Endothelial cell (in vitro differentiated cells): ENCODE measurements around the gene NPFFR1. TPM values are rescaled to one million over a fixed set of nuclear protein-coding genes. Genes with fewer than 3 reads are reported as not detected.

Experiments used
- DNase-seq: peaks from one replicate; pipeline ENCODE4 v3.0.0; 2021; ENCODE audit warnings: low spot score
- H3K27ac Mint-ChIP-seq: one replicate; pipeline ENCODE4 v1.8.0; 2021; ENCODE audit warnings: mixed read lengths, inconsistent platforms; ENCODE audit not compliant: unreplicated experiment
- H3K27me3 Mint-ChIP-seq: one replicate; pipeline ENCODE4 v1.8.0; 2021; ENCODE audit warnings: mild to moderate bottlenecking, moderate library complexity, mixed read lengths, inconsistent platforms; ENCODE audit not compliant: unreplicated experiment
- H3K36me3 Mint-ChIP-seq: one replicate; pipeline ENCODE4 v1.8.0; 2021; ENCODE audit warnings: mild to moderate bottlenecking, low read depth, mixed read lengths, inconsistent platforms; ENCODE audit not compliant: unreplicated experiment
- H3K4me1 Mint-ChIP-seq: one replicate; pipeline ENCODE4 v1.8.0; 2021; ENCODE audit warnings: mild to moderate bottlenecking, mixed read lengths, inconsistent platforms; ENCODE audit not compliant: unreplicated experiment
- H3K4me3 Mint-ChIP-seq: one replicate; pipeline ENCODE4 v1.8.0; 2021; ENCODE audit warnings: mild to moderate bottlenecking, mixed read lengths, inconsistent platforms; ENCODE audit not compliant: unreplicated experiment
- H3K9me3 Mint-ChIP-seq: one replicate; pipeline ENCODE4 v1.8.0; 2021; ENCODE audit warnings: mixed read lengths, inconsistent platforms; ENCODE audit not compliant: unreplicated experiment
- CTCF ChIP-seq: fragments of 200-600 bp; sonication (generic); IDR thresholded peaks from one replicate; pipeline ENCODE4 v1.5.0; 2021; ENCODE audit warnings: antibody characterized with exemption; ENCODE audit not compliant: unreplicated experiment
- total RNA-seq: library from RNA; stranded (reverse); fragmentation: NEBNext Ultra II Directional; extraction: Animal tissue kit (Norgen Biotek cat#: 25700); gene quantifications from one replicate; pipeline ENCODE4 v1.2.1, GENCODE V29; 2021; ENCODE audit not compliant: unreplicated experiment

NPFFR1 gene
- total RNA-seq, 1 donor from 2014 or later: not detected

DNA sequence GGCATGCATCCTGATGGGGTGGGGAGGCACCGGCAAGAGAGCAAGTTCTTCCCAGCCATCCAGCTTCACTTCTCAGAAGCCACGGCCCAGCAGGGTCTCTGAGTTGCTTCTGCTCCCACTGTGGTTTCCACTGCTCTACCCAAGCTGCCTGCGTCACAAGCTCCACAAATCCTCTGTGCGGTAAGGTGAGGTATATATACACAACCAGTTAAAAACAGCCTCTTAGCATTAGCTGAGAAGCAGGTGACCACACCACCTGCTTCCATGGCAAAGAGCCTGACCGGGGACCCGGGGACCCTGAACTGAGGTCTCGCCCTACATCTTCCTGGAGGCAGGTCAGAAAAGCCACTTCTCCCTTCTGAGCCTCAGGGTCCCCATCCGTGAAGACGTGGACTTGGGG lies 46.9 kb upstream of the NPFFR1 start:
- Mint-ChIP-seq H3K27ac (no peak overlapping the region), H3K4me3 (no peak overlapping the region), H3K9me3 (peaks cover 7% of the 10 kb centered on the region), H3K4me1 (peaks cover 7% of the 10 kb centered on the region), H3K36me3 (peaks cover 8% of the 10 kb centered on the region), H3K27me3 (peaks cover 16% of the 10 kb centered on the region)
- no peak for TF ChIP-seq CTCF
- DNase-seq: no peak

GRCh38 chr10:70328967-70329366 lies 45.2 kb upstream of the NPFFR1 start:
- Mint-ChIP-seq H3K4me1 (peaks cover 4% of the 10 kb centered on the region), H3K9me3 (peaks cover 4% of the 10 kb centered on the region), H3K4me3 (no peak overlapping the region), H3K27ac (no peak overlapping the region), H3K27me3 (peaks cover 13% of the 10 kb centered on the region), H3K36me3 (no peaks in the 10 kb centered on the region)
- TF ChIP-seq CTCF: no peak
- no peak for DNase-seq

DNA sequence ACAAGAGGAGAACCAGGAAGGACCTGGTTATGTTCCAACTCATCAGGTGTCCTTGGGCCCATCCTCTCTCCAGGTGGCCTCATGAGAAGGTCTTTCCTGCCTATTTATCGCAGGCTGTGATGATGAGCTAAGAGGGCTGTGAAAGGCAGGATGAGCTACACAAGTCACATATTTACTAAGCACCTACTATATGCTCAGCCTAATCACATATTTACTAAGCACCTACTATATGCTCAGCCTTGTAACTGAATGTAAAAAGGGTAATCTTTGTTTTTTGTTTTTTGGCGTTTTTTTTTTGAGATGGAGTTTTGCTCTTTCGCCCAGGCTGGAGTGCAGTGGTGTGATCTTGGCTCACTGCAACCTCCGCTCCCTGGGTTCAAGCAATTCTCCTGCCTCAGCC lies 44.2 kb upstream of the NPFFR1 start:
- TF ChIP-seq CTCF: no peak
- H3K27me3 Mint-ChIP-seq: peaks cover 13% of the 10 kb centered on the region
- H3K4me1 Mint-ChIP-seq: peaks cover 4% of the 10 kb centered on the region
- H3K4me3 Mint-ChIP-seq: no peak overlapping the region
- H3K36me3 Mint-ChIP-seq: no peaks in the 10 kb centered on the region
- H3K27ac Mint-ChIP-seq: no peak overlapping the region
- H3K9me3 Mint-ChIP-seq: peaks cover 4% of the 10 kb centered on the region
- DNase-seq: no peak

DNA sequence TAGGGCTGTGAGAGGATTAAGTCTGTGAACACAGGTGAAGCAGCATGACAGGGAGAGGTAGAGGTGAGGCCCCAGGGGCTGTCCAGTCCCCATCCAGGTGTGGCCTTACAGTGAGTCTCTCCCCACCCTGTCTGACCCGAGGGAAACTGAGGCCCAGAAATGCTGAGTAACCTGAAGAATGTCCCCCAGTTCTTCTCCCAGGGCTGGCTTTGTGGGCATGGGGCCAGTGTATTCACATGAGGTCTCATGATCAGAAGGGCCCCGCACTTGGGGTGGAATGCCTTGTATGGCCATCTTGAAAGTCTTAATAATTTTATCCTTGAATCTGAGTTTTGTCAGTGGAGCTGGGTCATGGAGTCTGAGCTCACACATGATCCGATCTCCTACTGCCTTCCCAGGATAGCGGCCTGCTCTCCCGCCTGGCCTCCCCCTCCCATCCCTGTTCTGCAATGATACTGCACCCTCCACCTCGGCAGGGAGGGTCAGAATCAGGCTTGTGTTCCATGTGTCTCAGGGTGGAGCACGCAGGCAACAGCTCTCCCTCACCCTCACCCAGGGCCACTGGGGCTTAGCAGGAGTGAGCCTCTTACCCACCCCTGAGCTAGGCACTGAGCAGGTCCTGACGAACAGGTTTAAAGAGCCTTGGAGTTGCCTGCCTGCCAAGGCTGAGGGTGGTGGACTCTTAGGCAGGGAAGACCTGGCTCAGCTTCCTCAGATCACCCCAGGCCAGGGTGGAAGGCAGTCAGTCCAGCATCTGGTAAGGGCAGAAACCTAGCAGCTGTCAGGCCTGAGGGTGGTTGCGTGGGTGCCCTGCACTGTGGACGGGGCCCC lies 41.4 kb upstream of the NPFFR1 start:
- H3K36me3 Mint-ChIP-seq: no peaks in the 10 kb centered on the region
- H3K4me1 Mint-ChIP-seq: no peaks in the 10 kb centered on the region
- no peaks in the 10 kb centered on the region for H3K9me3 Mint-ChIP-seq
- TF ChIP-seq CTCF: no peak
- no peak for DNase-seq
- no peak overlapping the region for H3K27ac Mint-ChIP-seq
- H3K27me3 Mint-ChIP-seq: peaks cover 13% of the 10 kb centered on the region
- no peak overlapping the region for H3K4me3 Mint-ChIP-seq

DNA sequence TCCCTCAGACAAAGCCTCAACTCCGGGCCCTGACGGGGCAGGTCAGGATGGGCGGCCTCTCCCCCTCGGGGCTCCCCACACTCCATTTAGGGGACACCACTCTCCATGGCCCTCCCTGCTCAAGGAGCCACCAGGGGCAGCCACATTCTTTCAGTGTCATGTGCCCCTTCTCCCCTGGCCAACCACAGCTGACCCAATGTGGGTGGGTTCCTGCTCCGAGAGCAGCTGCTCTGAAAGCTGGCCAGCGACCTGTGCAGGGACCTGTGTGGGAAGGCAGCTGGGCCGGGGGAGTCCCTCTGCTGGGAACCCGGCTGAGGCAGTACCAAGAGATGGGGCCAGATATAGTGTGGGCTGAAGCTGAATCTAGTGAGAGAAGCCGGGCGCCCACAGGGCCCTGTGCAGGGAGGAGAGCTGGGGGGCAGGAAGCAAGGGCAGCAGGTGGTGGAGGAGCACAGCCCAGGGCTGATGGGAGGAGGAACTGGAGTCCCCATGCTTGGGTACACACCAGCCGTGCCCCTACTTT lies 40.6 kb upstream of the NPFFR1 start:
- no peak for DNase-seq
- no peaks in the 10 kb centered on the region for H3K9me3 Mint-ChIP-seq
- no peaks in the 10 kb centered on the region for H3K4me1 Mint-ChIP-seq
- H3K36me3 Mint-ChIP-seq: no peaks in the 10 kb centered on the region
- no peak for TF ChIP-seq CTCF
- peaks cover 13% of the 10 kb centered on the region for H3K27me3 Mint-ChIP-seq
- no peak overlapping the region for H3K27ac Mint-ChIP-seq
- H3K4me3 Mint-ChIP-seq: no peak overlapping the region
